ENCODE measurements around the gene PTGER3. TPM values are rescaled to one million over a fixed set of nuclear protein-coding genes. Genes with fewer than 3 reads are reported as not detected.
"Not testable (repeated sequence)": the region's sequence is repeated elsewhere in the genome, so short reads cannot be mapped to it uniquely, and the experiment has no call there.

PTGER3 gene
- total and polyA plus RNA-seq, 2 of the 4 experiments (the other 2 are of a cell fraction) = not detected

DNA sequence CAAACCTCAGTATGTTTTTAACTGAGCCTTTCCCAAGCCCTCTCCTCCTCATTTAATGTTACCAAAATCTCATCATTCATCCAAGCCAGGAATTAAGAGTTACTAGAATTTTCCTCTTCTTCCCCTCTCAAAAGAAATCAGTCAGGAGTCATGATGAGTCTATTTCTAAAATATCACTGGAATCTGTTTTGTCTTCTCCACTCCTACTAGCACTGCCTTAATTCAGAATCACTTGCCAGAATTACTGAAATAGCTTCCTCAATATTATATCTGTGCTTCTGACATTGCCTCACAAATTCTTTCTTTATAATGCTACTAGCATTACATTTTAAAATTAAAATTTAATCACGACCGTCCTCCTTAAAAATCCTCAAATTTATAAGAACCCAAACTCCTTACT, 106.1 kb downstream of the PTGER3 start:
- Histone ChIP-seq H3K4ac (ENCODE audit: low read depth, low read length) (no peak overlapping the region), H3K9me3 (ENCODE audit: control insufficient read depth, insufficient read depth, low read length) (no peaks in the 10 kb centered on the region), H4K20me1 (ENCODE audit: insufficient read depth, low read length) (no peaks in the 10 kb centered on the region), H3K79me1 (ENCODE audit: low read depth in 1 of 2, low read length in 2 of 2) (no peaks in the 10 kb centered on the region), H3K27ac (ENCODE audit: insufficient read depth, low read length) (no peak overlapping the region), H2AK5ac (ENCODE audit: low read depth, low read length) (no peak overlapping the region), H3K18ac (ENCODE audit: low read depth, low read length) (no peak overlapping the region), H3K23ac (ENCODE audit: low read depth, low read length) (no peak overlapping the region), H2BK15ac (ENCODE audit: low read depth, low read length) (no peak overlapping the region), H3K9ac (ENCODE audit: low read depth, low read length) (no peak overlapping the region), H2AFZ (replicated peaks; ENCODE audit: low read length, poor library complexity) (no peak overlapping the region), H3K27me3 (ENCODE audit: control insufficient read depth, insufficient read depth, low read length) (no peaks in the 10 kb centered on the region), H3K9me1 (ENCODE audit: insufficient read depth, low read length) (no peaks in the 10 kb centered on the region), H3K36me3 (ENCODE audit: control insufficient read depth, insufficient read depth, low read length) (no peaks in the 10 kb centered on the region), H2AK9ac (replicated peaks; ENCODE audit: low read depth, low read length, poor library complexity) (no peak overlapping the region), H3K4me1 (ENCODE audit: control insufficient read depth, insufficient read depth, low read length) (no peaks in the 10 kb centered on the region), H3K56ac (ENCODE audit: extremely low read depth, insufficient read depth, low read length) (no peak overlapping the region), H2BK20ac (ENCODE audit: low read depth, low read length) (no peak overlapping the region), H3K4me3 (ENCODE audit: insufficient read depth, low read depth, low read length) (no peak overlapping the region), H2BK5ac (ENCODE audit: low read depth, low read length, poor library complexity, severe bottlenecking) (no peak overlapping the region), H4K5ac (ENCODE audit: low read depth, low read length) (no peak overlapping the region), H2BK120ac (ENCODE audit: low read depth, low read length) (no peak overlapping the region), H3K14ac (replicated peaks; ENCODE audit: low read depth, low read length) (no peak overlapping the region), H4K8ac (ENCODE audit: low read depth in 2 of 2, low read length in 2 of 2) (no peak overlapping the region), H3K4me2 (ENCODE audit: low read depth, low read length) (no peak overlapping the region), H4K91ac (ENCODE audit: insufficient read depth, low read depth, low read length) (no peak overlapping the region)
- no TSS peak for BruUV-seq (replicated peaks)
- ChIA-PET POLR2A (ENCODE audit: unreplicated experiment) (no interaction called here), CTCF (no interaction called here)
- DNase-seq (no peak), ATAC-seq (ENCODE audit: low read depth) (no peak)
- TF ChIP-seq RCOR1 (IDR thresholded peaks at IDR 0.05; ENCODE audit: insufficient replicate concordance, low read length) = no peak
- no peak for TF ChIP-seq BHLHE40 (IDR thresholded peaks at IDR 0.05; ENCODE audit: low read depth, low read length)
- TF ChIP-seq, protein P1, sequence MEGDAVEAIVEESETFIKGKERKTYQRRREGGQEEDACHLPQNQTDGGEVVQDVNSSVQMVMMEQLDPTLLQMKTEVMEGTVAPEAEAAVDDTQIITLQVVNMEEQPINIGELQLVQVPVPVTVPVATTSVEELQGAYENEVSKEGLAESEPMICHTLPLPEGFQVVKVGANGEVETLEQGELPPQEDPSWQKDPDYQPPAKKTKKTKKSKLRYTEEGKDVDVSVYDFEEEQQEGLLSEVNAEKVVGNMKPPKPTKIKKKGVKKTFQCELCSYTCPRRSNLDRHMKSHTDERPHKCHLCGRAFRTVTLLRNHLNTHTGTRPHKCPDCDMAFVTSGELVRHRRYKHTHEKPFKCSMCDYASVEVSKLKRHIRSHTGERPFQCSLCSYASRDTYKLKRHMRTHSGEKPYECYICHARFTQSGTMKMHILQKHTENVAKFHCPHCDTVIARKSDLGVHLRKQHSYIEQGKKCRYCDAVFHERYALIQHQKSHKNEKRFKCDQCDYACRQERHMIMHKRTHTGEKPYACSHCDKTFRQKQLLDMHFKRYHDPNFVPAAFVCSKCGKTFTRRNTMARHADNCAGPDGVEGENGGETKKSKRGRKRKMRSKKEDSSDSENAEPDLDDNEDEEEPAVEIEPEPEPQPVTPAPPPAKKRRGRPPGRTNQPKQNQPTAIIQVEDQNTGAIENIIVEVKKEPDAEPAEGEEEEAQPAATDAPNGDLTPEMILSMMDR (conservative IDR thresholded peaks at IDR 0.05; ENCODE audit: low read depth, low read length) = no peak
- no peak for TF ChIP-seq FOS (IDR thresholded peaks at IDR 0.05; ENCODE audit: low read depth, low read length)
- TF ChIP-seq, protein P2, sequence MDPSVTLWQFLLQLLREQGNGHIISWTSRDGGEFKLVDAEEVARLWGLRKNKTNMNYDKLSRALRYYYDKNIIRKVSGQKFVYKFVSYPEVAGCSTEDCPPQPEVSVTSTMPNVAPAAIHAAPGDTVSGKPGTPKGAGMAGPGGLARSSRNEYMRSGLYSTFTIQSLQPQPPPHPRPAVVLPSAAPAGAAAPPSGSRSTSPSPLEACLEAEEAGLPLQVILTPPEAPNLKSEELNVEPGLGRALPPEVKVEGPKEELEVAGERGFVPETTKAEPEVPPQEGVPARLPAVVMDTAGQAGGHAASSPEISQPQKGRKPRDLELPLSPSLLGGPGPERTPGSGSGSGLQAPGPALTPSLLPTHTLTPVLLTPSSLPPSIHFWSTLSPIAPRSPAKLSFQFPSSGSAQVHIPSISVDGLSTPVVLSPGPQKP (IDR thresholded peaks at IDR 0.05; ENCODE audit: borderline replicate concordance, low read depth, low read length) = no peak
- WGBS, 2 experiments (ENCODE audit: extremely low coverage in 2 of 2, insufficient read length in 1 of 2) = 100% methylated on average over 2 of the region's 2 CpGs; no CpG with 5 or more reads in 1 of the 2 experiments
- dilution Hi-C loops (cut with HindIII; ENCODE audit: low sequenced_read_pairs, unreplicated experiment) (no loop called here), in situ Hi-C loops (cut with MboI; ENCODE audit: low sequenced_read_pairs) (no loop called here), intact Hi-C loops (cut with micrococcal nuclease) (no loop called here)

DNA sequence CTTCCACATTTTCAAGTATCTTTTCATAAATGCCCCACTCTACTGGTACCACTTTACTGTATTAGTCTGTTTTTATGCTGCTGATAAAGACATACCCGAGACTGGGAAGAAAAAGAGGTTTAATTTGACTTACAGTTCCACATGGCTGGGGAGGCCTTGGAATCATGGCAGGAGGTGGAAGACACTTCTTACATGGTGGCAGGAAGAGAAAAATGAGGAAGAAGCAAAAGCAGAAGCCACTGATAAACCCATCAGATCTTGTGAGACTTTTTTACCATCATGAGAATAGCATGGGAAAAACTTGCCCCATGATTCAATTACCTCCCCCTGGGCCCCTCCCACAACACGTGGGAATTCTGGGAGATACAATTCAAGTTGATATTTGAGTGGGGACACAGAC, 107.2 kb downstream of the PTGER3 start:
- H3K14ac ChIP-seq (replicated peaks; ENCODE audit: low read depth, low read length); H4K20me1 ChIP-seq (ENCODE audit: insufficient read depth, low read length); in situ Hi-C loops (cut with MboI; ENCODE audit: low sequenced_read_pairs); H3K23ac ChIP-seq (ENCODE audit: low read depth, low read length); H3K4me3 ChIP-seq (ENCODE audit: insufficient read depth, low read depth, low read length); H3K56ac ChIP-seq (ENCODE audit: extremely low read depth, insufficient read depth, low read length); H4K91ac ChIP-seq (ENCODE audit: insufficient read depth, low read depth, low read length); H3K9me1 ChIP-seq (ENCODE audit: insufficient read depth, low read length); H4K5ac ChIP-seq (ENCODE audit: low read depth, low read length); H3K79me1 ChIP-seq (ENCODE audit: low read depth in 1 of 2, low read length in 2 of 2); H3K18ac ChIP-seq (ENCODE audit: low read depth, low read length); DNase-seq; CTCF ChIA-PET; dilution Hi-C loops (cut with HindIII; ENCODE audit: low sequenced_read_pairs, unreplicated experiment); H2AK5ac ChIP-seq (ENCODE audit: low read depth, low read length); H3K9me3 ChIP-seq (ENCODE audit: control insufficient read depth, insufficient read depth, low read length); H3K9ac ChIP-seq (ENCODE audit: low read depth, low read length); H2BK15ac ChIP-seq (ENCODE audit: low read depth, low read length); H4K8ac ChIP-seq (ENCODE audit: low read depth in 2 of 2, low read length in 2 of 2); H2BK120ac ChIP-seq (ENCODE audit: low read depth, low read length); H3K36me3 ChIP-seq (ENCODE audit: control insufficient read depth, insufficient read depth, low read length); ATAC-seq (ENCODE audit: low read depth); BruUV-seq (replicated peaks); H2AK9ac ChIP-seq (replicated peaks; ENCODE audit: low read depth, low read length, poor library complexity); H3K27me3 ChIP-seq (ENCODE audit: control insufficient read depth, insufficient read depth, low read length); intact Hi-C loops (cut with micrococcal nuclease); H3K4ac ChIP-seq (ENCODE audit: low read depth, low read length); POLR2A ChIA-PET (ENCODE audit: unreplicated experiment); H3K4me1 ChIP-seq (ENCODE audit: control insufficient read depth, insufficient read depth, low read length); H2BK5ac ChIP-seq (ENCODE audit: low read depth, low read length, poor library complexity, severe bottlenecking); H3K4me2 ChIP-seq (ENCODE audit: low read depth, low read length); H2AFZ ChIP-seq (replicated peaks; ENCODE audit: low read length, poor library complexity); H3K27ac ChIP-seq (ENCODE audit: insufficient read depth, low read length); H2BK20ac ChIP-seq (ENCODE audit: low read depth, low read length): not testable (repeated sequence)
- WGBS, 2 experiments (ENCODE audit: extremely low coverage in 2 of 2, insufficient read length in 1 of 2) = no CpG with 5 or more reads among the region's 2 CpGs
